Measurements from ENCODE around the gene KANSL1L. TPM values are rescaled to one million over a fixed set of nuclear protein-coding genes. Genes with fewer than 3 reads are reported as not detected.

KANSL1L gene
- total RNA-seq, 1 donor from 2014 or later: 14.2 TPM

GRCh38 chr2:210094787-210095186 lies 76.4 kb downstream of the KANSL1L start:
- H3K27me3 Mint-ChIP-seq: no peaks in the 10 kb centered on the region
- intact Hi-C loops (cut with micrococcal nuclease): no loop called here
- POLR2A ChIA-PET: no interaction called here
- no peak for TF ChIP-seq CTCF (IDR thresholded peaks at IDR 0.05)
- CTCF ChIA-PET: no interaction called here
- ATAC-seq (ENCODE audit: low read depth) (no peak), DNase-seq (no peak)
- H3K27ac Mint-ChIP-seq: no peak overlapping the region
- no peaks in the 10 kb centered on the region for H3K9me3 Mint-ChIP-seq
- H3K4me1 Mint-ChIP-seq: no peaks in the 10 kb centered on the region
- no peak overlapping the region for H3K4me3 Mint-ChIP-seq
- H3K36me3 Mint-ChIP-seq (ENCODE audit: low read depth): peaks cover 2% of the 10 kb centered on the region

- no peaks in the 10 kb centered on the region for H3K27me3 Mint-ChIP-seq
- ATAC-seq (ENCODE audit: low read depth) (no peak), DNase-seq (no peak)
- CTCF ChIA-PET: no interaction called here
- no peak for TF ChIP-seq CTCF (IDR thresholded peaks at IDR 0.05)
- H3K4me1 Mint-ChIP-seq: no peaks in the 10 kb centered on the region
- no peak overlapping the region for H3K4me3 Mint-ChIP-seq
- no peak overlapping the region for H3K27ac Mint-ChIP-seq
- no peaks in the 10 kb centered on the region for H3K9me3 Mint-ChIP-seq
- POLR2A ChIA-PET: no interaction called here
- H3K36me3 Mint-ChIP-seq (ENCODE audit: low read depth): peaks cover 2% of the 10 kb centered on the region
- intact Hi-C loops (cut with micrococcal nuclease): no loop called here
Observed at GRCh38 chr2:210092791-210093190, 78.4 kb downstream of the KANSL1L start.

GRCh38 chr2:210086930-210087329 lies 84.3 kb downstream of the KANSL1L start:
- ChIA-PET POLR2A (no interaction called here), CTCF (no interaction called here)
- Mint-ChIP-seq H3K27me3 (no peaks in the 10 kb centered on the region), H3K9me3 (no peaks in the 10 kb centered on the region), H3K27ac (no peak overlapping the region), H3K4me1 (peaks cover 5% of the 10 kb centered on the region), H3K4me3 (no peak overlapping the region), H3K36me3 (ENCODE audit: low read depth) (no peaks in the 10 kb centered on the region)
- no peak for DNase-seq
- TF ChIP-seq CTCF (IDR thresholded peaks at IDR 0.05): no peak
- intact Hi-C loops (cut with micrococcal nuclease): no loop called here
- ATAC-seq (ENCODE audit: low read depth): no peak

GRCh38 chr2:210086292-210086691 lies 84.9 kb downstream of the KANSL1L start:
- DNase-seq: no peak
- no peak for ATAC-seq (ENCODE audit: low read depth)
- ChIA-PET CTCF (no interaction called here), POLR2A (no interaction called here)
- H3K4me3 Mint-ChIP-seq: no peak overlapping the region
- H3K4me1 Mint-ChIP-seq: peaks cover 5% of the 10 kb centered on the region
- intact Hi-C loops (cut with micrococcal nuclease): no loop called here
- TF ChIP-seq CTCF (IDR thresholded peaks at IDR 0.05): no peak
- no peaks in the 10 kb centered on the region for H3K9me3 Mint-ChIP-seq
- H3K36me3 Mint-ChIP-seq (ENCODE audit: low read depth): no peaks in the 10 kb centered on the region
- no peak overlapping the region for H3K27ac Mint-ChIP-seq
- H3K27me3 Mint-ChIP-seq: no peaks in the 10 kb centered on the region

GRCh38 chr2:210072922-210073509 lies 98.2 kb downstream of the KANSL1L start:
- DNase-seq (no peak), ATAC-seq (ENCODE audit: low read depth) (no peak)
- Mint-ChIP-seq H3K4me1 (no peaks in the 10 kb centered on the region), H3K27me3 (no peaks in the 10 kb centered on the region), H3K4me3 (no peak overlapping the region), H3K36me3 (ENCODE audit: low read depth) (no peaks in the 10 kb centered on the region), H3K27ac (no peak overlapping the region), H3K9me3 (no peaks in the 10 kb centered on the region)
- CTCF ChIA-PET: interaction anchor here (1.1 to 1.3 kb wide), 2 partner anchors 95 to 123 kb away, joined by 3 to 5 read pairs; no protein-coding TSS in a partner anchor
- intact Hi-C loops (cut with micrococcal nuclease): loop anchor here (1.0 kb wide), 2 partner anchors 122 to 126 kb away; no protein-coding TSS in a partner anchor
- TF ChIP-seq CTCF (IDR thresholded peaks at IDR 0.05): no peak
- POLR2A ChIA-PET: no interaction called here

Measured in activated B cell treated with CpG ODN at 0.5 μM for 24 hours (primary cell).